ENCODE data around the gene TTPAL. TPM values are rescaled to one million over a fixed set of nuclear protein-coding genes. Genes with fewer than 3 reads are reported as not detected.
A peak's percentile ranks its signal among the peaks of the same experiment; 100 is the strongest.

Gene TTPAL
- total and polyA plus RNA-seq, 4 donors = 11.6 to 39.7 (median 17.6) TPM

GRCh38 chr20:44461803-44462174, 13.9 kb upstream of the TTPAL start:
- Histone ChIP-seq H3K9ac (ENCODE audit: low read depth in 1 of 2, low read length in 2 of 2) (peak overlapping the region in 1 of 2 donors; percentile 69), H3K9me3 (ENCODE audit: control insufficient read depth in 4 of 4, low read length in 3 of 4) (no peaks in the 10 kb centered on the region), H3K36me3 (ENCODE audit: control insufficient read depth in 4 of 4, insufficient read depth in 3 of 4, low read depth in 1 of 4, low read length in 3 of 4) (no peaks in the 10 kb centered on the region), H3K27ac (ENCODE audit: low read depth in 1 of 2, low read length in 2 of 2) (peak overlapping the region; percentile 87 to 92), H3K27me3 (ENCODE audit: control insufficient read depth in 4 of 4, insufficient read depth in 4 of 4, low read length in 3 of 4) (no peaks in the 10 kb centered on the region), H3K4me1 (ENCODE audit: control insufficient read depth in 4 of 4, insufficient read depth in 4 of 4, low read length in 3 of 4) (peaks cover 20 to 52% (median 37%) of the 10 kb centered on the region in 4 donors), H3K4me3 (ENCODE audit: low read depth in 1 of 3, low read length in 3 of 3) (no peak overlapping the region)
- WGBS = 44% methylated on average over 5 of the region's 5 CpGs
- DNase-seq (ENCODE audit: low spot score) = no peak
- no peak for TF ChIP-seq TAF1 (conservative IDR thresholded peaks at IDR 0.05)
- TF ChIP-seq FOXA1 (IDR thresholded peaks at IDR 0.05) = no peak
- TF ChIP-seq, protein P1, sequence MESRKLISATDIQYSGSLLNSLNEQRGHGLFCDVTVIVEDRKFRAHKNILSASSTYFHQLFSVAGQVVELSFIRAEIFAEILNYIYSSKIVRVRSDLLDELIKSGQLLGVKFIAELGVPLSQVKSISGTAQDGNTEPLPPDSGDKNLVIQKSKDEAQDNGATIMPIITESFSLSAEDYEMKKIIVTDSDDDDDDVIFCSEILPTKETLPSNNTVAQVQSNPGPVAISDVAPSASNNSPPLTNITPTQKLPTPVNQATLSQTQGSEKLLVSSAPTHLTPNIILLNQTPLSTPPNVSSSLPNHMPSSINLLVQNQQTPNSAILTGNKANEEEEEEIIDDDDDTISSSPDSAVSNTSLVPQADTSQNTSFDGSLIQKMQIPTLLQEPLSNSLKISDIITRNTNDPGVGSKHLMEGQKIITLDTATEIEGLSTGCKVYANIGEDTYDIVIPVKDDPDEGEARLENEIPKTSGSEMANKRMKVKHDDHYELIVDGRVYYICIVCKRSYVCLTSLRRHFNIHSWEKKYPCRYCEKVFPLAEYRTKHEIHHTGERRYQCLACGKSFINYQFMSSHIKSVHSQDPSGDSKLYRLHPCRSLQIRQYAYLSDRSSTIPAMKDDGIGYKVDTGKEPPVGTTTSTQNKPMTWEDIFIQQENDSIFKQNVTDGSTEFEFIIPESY (IDR thresholded peaks at IDR 0.05) = no peak
- no peak for TF ChIP-seq SP1 (IDR thresholded peaks at IDR 0.05)
- no peak for TF ChIP-seq HNF4G (IDR thresholded peaks at IDR 0.05)

DNA sequence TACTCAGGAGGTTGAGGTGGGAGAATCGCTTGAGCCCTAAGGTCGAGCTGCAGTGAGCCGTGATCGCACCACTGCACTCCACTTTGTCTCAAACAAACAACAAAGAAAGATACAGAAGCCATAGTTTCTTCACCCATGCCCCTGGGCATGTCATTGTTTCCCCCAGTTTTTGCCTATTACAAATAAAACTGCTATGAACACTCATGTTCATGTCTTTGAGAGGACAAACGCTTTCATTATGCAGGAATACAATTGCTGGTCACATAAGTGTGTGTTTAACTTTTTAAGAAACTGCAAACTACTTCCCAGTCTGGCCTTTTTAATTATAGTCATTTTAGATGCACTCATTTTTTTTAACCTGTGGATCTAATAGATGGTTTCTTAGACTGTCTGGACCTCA, 12.2 kb upstream of the TTPAL start:
- Histone ChIP-seq H3K36me3 (ENCODE audit: control insufficient read depth in 4 of 4, insufficient read depth in 3 of 4, low read depth in 1 of 4, low read length in 3 of 4) (no peaks in the 10 kb centered on the region), H3K27me3 (ENCODE audit: control insufficient read depth in 4 of 4, insufficient read depth in 4 of 4, low read length in 3 of 4) (no peaks in the 10 kb centered on the region)
- 87% methylated on average over 5 of the region's 5 CpGs for WGBS

More for the DNA sequence above, 12.2 kb upstream of the TTPAL start:
- Histone ChIP-seq H3K9ac (ENCODE audit: low read depth in 1 of 2, low read length in 2 of 2) (no peak overlapping the region), H3K4me1 (ENCODE audit: control insufficient read depth in 4 of 4, insufficient read depth in 4 of 4, low read length in 3 of 4) (peaks cover 21 to 67% (median 52%) of the 10 kb centered on the region in 4 donors), H3K4me3 (ENCODE audit: low read depth in 1 of 3, low read length in 3 of 3) (no peak overlapping the region), H3K27ac (ENCODE audit: low read depth in 1 of 2, low read length in 2 of 2) (peak overlapping the region; percentile 55 to 94), H3K9me3 (ENCODE audit: control insufficient read depth in 4 of 4, low read length in 3 of 4) (no peaks in the 10 kb centered on the region)
- DNase-seq (ENCODE audit: low spot score) = no peak
- TF ChIP-seq GABPA (IDR thresholded peaks at IDR 0.05 in 1 of 2, conservative IDR thresholded peaks at IDR 0.05 in 1 of 2) (no peak), HNF4A (conservative IDR thresholded peaks at IDR 0.05) (no peak), NR2F2 (IDR thresholded peaks at IDR 0.05) (no peak), JUND (IDR thresholded peaks at IDR 0.05) (no peak), RXRA (IDR thresholded peaks at IDR 0.05) (no peak), EGR1 (IDR thresholded peaks at IDR 0.05; ENCODE audit: low read depth in 2 of 2) (no peak), RAD21 (IDR thresholded peaks at IDR 0.05) (no peak), HNF4G (IDR thresholded peaks at IDR 0.05) (no peak), FOXA2 (IDR thresholded peaks at IDR 0.05) (no peak), TAF1 (conservative IDR thresholded peaks at IDR 0.05) (no peak), SP1 (IDR thresholded peaks at IDR 0.05) (no peak), ATF3 (IDR thresholded peaks at IDR 0.05) (no peak), FOXA1 (IDR thresholded peaks at IDR 0.05) (no peak), YY1 (IDR thresholded peaks at IDR 0.05) (no peak)
- TF ChIP-seq, protein P2, sequence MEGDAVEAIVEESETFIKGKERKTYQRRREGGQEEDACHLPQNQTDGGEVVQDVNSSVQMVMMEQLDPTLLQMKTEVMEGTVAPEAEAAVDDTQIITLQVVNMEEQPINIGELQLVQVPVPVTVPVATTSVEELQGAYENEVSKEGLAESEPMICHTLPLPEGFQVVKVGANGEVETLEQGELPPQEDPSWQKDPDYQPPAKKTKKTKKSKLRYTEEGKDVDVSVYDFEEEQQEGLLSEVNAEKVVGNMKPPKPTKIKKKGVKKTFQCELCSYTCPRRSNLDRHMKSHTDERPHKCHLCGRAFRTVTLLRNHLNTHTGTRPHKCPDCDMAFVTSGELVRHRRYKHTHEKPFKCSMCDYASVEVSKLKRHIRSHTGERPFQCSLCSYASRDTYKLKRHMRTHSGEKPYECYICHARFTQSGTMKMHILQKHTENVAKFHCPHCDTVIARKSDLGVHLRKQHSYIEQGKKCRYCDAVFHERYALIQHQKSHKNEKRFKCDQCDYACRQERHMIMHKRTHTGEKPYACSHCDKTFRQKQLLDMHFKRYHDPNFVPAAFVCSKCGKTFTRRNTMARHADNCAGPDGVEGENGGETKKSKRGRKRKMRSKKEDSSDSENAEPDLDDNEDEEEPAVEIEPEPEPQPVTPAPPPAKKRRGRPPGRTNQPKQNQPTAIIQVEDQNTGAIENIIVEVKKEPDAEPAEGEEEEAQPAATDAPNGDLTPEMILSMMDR (IDR thresholded peaks at IDR 0.05; ENCODE audit: low read depth, low read length, missing input control) = no peak
- TF ChIP-seq, protein P3, sequence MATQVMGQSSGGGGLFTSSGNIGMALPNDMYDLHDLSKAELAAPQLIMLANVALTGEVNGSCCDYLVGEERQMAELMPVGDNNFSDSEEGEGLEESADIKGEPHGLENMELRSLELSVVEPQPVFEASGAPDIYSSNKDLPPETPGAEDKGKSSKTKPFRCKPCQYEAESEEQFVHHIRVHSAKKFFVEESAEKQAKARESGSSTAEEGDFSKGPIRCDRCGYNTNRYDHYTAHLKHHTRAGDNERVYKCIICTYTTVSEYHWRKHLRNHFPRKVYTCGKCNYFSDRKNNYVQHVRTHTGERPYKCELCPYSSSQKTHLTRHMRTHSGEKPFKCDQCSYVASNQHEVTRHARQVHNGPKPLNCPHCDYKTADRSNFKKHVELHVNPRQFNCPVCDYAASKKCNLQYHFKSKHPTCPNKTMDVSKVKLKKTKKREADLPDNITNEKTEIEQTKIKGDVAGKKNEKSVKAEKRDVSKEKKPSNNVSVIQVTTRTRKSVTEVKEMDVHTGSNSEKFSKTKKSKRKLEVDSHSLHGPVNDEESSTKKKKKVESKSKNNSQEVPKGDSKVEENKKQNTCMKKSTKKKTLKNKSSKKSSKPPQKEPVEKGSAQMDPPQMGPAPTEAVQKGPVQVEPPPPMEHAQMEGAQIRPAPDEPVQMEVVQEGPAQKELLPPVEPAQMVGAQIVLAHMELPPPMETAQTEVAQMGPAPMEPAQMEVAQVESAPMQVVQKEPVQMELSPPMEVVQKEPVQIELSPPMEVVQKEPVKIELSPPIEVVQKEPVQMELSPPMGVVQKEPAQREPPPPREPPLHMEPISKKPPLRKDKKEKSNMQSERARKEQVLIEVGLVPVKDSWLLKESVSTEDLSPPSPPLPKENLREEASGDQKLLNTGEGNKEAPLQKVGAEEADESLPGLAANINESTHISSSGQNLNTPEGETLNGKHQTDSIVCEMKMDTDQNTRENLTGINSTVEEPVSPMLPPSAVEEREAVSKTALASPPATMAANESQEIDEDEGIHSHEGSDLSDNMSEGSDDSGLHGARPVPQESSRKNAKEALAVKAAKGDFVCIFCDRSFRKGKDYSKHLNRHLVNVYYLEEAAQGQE (IDR thresholded peaks at IDR 0.05) = no peak
- TF ChIP-seq, protein P1 (IDR thresholded peaks at IDR 0.05) = no peak
- TF ChIP-seq, protein P4, sequence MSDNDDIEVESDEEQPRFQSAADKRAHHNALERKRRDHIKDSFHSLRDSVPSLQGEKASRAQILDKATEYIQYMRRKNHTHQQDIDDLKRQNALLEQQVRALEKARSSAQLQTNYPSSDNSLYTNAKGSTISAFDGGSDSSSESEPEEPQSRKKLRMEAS (IDR thresholded peaks at IDR 0.05) = no peak
